ENCODE results near the gene HMCN1. TPM values are rescaled to one million over a fixed set of nuclear protein-coding genes. Genes with fewer than 3 reads are reported as not detected.

The HMCN1 gene
- polyA plus RNA-seq, 1 of the 3 experiments (the other 2 are of a cell fraction), result 59.5 TPM

DNA sequence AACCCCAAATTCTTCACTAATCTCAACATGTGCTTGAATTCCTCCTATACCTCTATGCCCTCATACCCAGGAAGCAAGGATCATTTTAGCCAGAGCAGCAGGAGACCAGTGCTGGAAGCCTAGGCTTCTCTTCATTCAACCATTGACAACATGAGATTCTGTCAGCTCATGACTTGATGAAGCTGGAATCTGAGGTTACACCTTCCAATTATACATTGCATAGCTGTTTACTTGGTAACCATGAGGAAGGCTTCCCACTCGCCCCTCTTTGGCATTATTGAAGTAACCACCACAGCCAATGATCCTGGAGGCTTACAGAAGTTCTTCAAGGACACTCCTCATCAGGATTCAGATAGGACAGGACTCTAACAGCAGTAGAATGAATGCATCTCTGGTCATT lies 480.6 kb downstream of the HMCN1 start:
- Histone ChIP-seq H2AFZ (ENCODE audit: low read depth) (no peak overlapping the region), H3K4me2 (no peak overlapping the region), H4K20me1 (ENCODE audit: insufficient read depth) (no peaks in the 10 kb centered on the region), H3K4me1 (ENCODE audit: control insufficient read depth in 1 of 2, insufficient read depth in 2 of 2, low read depth in 1 of 2, low read length in 1 of 2) (peaks cover 0 to 4% of the 10 kb centered on the region in 2 experiments; a peak in 1 of 4 replicates), H3K36me3 (replicated peaks in 1 of 2; ENCODE audit: control insufficient read depth in 1 of 2, insufficient read depth in 2 of 2, low read length in 1 of 2) (no peaks in the 10 kb centered on the region), H3K9me2 (no peaks in the 10 kb centered on the region), H3K27me3 (ENCODE audit: insufficient read depth) (no peaks in the 10 kb centered on the region), H3K79me2 (ENCODE audit: insufficient read depth) (no peaks in the 10 kb centered on the region), H3F3A (replicated peaks; ENCODE audit: insufficient read depth) (peaks cover 4% of the 10 kb centered on the region), H3K27ac (ENCODE audit: low read depth in 2 of 2, low read length in 1 of 2) (no peak overlapping the region), H3K4me3 (ENCODE audit: low read depth in 2 of 2, low read length in 1 of 2) (no peak overlapping the region), H3K9me3 (no peaks in the 10 kb centered on the region), H3K9ac (no peak overlapping the region)
- POLR2A ChIA-PET, result no interaction called here
- 13% methylated on average over 1 of the region's 1 CpG for WGBS (ENCODE audit: low lambda C conversion rate)
- TF ChIP-seq GABPA (IDR thresholded peaks at IDR 0.05; ENCODE audit: low read depth), result no peak
- TF ChIP-seq, protein P1, sequence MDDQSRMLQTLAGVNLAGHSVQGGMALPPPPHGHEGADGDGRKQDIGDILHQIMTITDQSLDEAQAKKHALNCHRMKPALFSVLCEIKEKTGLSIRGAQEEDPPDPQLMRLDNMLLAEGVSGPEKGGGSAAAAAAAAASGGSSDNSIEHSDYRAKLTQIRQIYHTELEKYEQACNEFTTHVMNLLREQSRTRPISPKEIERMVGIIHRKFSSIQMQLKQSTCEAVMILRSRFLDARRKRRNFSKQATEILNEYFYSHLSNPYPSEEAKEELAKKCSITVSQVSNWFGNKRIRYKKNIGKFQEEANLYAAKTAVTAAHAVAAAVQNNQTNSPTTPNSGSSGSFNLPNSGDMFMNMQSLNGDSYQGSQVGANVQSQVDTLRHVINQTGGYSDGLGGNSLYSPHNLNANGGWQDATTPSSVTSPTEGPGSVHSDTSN (IDR thresholded peaks at IDR 0.05), result no peak
- TF ChIP-seq, protein P2, sequence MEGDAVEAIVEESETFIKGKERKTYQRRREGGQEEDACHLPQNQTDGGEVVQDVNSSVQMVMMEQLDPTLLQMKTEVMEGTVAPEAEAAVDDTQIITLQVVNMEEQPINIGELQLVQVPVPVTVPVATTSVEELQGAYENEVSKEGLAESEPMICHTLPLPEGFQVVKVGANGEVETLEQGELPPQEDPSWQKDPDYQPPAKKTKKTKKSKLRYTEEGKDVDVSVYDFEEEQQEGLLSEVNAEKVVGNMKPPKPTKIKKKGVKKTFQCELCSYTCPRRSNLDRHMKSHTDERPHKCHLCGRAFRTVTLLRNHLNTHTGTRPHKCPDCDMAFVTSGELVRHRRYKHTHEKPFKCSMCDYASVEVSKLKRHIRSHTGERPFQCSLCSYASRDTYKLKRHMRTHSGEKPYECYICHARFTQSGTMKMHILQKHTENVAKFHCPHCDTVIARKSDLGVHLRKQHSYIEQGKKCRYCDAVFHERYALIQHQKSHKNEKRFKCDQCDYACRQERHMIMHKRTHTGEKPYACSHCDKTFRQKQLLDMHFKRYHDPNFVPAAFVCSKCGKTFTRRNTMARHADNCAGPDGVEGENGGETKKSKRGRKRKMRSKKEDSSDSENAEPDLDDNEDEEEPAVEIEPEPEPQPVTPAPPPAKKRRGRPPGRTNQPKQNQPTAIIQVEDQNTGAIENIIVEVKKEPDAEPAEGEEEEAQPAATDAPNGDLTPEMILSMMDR (IDR thresholded peaks at IDR 0.05), result no peak
- TF ChIP-seq, protein P3, sequence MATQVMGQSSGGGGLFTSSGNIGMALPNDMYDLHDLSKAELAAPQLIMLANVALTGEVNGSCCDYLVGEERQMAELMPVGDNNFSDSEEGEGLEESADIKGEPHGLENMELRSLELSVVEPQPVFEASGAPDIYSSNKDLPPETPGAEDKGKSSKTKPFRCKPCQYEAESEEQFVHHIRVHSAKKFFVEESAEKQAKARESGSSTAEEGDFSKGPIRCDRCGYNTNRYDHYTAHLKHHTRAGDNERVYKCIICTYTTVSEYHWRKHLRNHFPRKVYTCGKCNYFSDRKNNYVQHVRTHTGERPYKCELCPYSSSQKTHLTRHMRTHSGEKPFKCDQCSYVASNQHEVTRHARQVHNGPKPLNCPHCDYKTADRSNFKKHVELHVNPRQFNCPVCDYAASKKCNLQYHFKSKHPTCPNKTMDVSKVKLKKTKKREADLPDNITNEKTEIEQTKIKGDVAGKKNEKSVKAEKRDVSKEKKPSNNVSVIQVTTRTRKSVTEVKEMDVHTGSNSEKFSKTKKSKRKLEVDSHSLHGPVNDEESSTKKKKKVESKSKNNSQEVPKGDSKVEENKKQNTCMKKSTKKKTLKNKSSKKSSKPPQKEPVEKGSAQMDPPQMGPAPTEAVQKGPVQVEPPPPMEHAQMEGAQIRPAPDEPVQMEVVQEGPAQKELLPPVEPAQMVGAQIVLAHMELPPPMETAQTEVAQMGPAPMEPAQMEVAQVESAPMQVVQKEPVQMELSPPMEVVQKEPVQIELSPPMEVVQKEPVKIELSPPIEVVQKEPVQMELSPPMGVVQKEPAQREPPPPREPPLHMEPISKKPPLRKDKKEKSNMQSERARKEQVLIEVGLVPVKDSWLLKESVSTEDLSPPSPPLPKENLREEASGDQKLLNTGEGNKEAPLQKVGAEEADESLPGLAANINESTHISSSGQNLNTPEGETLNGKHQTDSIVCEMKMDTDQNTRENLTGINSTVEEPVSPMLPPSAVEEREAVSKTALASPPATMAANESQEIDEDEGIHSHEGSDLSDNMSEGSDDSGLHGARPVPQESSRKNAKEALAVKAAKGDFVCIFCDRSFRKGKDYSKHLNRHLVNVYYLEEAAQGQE (IDR thresholded peaks at IDR 0.05; ENCODE audit: low read depth, low read length), result no peak
- TF ChIP-seq ELF1 (IDR thresholded peaks at IDR 0.05), result no peak
- TF ChIP-seq EP300 (IDR thresholded peaks at IDR 0.05; ENCODE audit: borderline replicate concordance in 1 of 2, low read depth in 1 of 2, low read length in 1 of 2), result no peak
- no peak for TF ChIP-seq NRF1 (IDR thresholded peaks at IDR 0.05; ENCODE audit: low read depth, low read length)
- TF ChIP-seq SMC3 (IDR thresholded peaks at IDR 0.05; ENCODE audit: low read depth, low read length), result no peak
- no peak for TF ChIP-seq FOSL2 (IDR thresholded peaks at IDR 0.05; ENCODE audit: borderline replicate concordance, low read depth)
- TF ChIP-seq NFIC (IDR thresholded peaks at IDR 0.05; ENCODE audit: borderline replicate concordance), result no peak
- no peak for TF ChIP-seq FOXM1 (IDR thresholded peaks at IDR 0.05; ENCODE audit: low read depth)
- no peak for TF ChIP-seq CHD2 (IDR thresholded peaks at IDR 0.05; ENCODE audit: low read length, partially characterized antibody)
- TF ChIP-seq SIN3A (IDR thresholded peaks at IDR 0.05; ENCODE audit: borderline replicate concordance, low read depth, low read length), result no peak
- TF ChIP-seq RXRA (IDR thresholded peaks at IDR 0.05; ENCODE audit: borderline replicate concordance, low read depth), result no peak
- no peak for TF ChIP-seq RAD21 (IDR thresholded peaks at IDR 0.05; ENCODE audit: low read length)
- no peak for TF ChIP-seq TCF12 (IDR thresholded peaks at IDR 0.05)
- TF ChIP-seq, protein P4, sequence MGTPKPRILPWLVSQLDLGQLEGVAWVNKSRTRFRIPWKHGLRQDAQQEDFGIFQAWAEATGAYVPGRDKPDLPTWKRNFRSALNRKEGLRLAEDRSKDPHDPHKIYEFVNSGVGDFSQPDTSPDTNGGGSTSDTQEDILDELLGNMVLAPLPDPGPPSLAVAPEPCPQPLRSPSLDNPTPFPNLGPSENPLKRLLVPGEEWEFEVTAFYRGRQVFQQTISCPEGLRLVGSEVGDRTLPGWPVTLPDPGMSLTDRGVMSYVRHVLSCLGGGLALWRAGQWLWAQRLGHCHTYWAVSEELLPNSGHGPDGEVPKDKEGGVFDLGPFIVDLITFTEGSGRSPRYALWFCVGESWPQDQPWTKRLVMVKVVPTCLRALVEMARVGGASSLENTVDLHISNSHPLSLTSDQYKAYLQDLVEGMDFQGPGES (IDR thresholded peaks at IDR 0.05; ENCODE audit: low read depth, low read length), result no peak
- no peak for TF ChIP-seq FOXJ3 (CRISPR knock-in tag; IDR thresholded peaks at IDR 0.05)
- DNase-seq, result no peak
- CTCF ChIA-PET, result interaction anchor here (1.7 kb wide), 1 partner anchor 495 kb away, joined by 5 read pairs; no protein-coding TSS in a partner anchor
